GM19463 (cell line): ENCODE measurements around the gene EXOC4.

Experiments used
- ATAC-seq: cut with Tn5 transposase; IDR thresholded peaks from one replicate; pipeline ENCODE4 v1.9.1; 2021; ENCODE audit warnings: mild to moderate bottlenecking, moderate library complexity; ENCODE audit not compliant: unreplicated experiment

EXOC4 gene

GRCh38 chr7:134084488-134085144, 831.7 kb downstream of the EXOC4 start:
- ATAC-seq: no peak

- no peak for ATAC-seq
These were observed 832.4 kb downstream of the EXOC4 start for GRCh38 chr7:134085311-134085710.

GRCh38 chr7:134086998-134087735, 834.3 kb downstream of the EXOC4 start:
- ATAC-seq: no peak

GRCh38 chr7:134088199-134088598, 835.3 kb downstream of the EXOC4 start:
- no peak for ATAC-seq

GRCh38 chr7:134089446-134089845, 836.6 kb downstream of the EXOC4 start:
- no peak for ATAC-seq

GRCh38 chr7:134098072-134098471, 845.2 kb downstream of the EXOC4 start:
- no peak for ATAC-seq

- ATAC-seq: no peak
These were observed 848.8 kb downstream of the EXOC4 start for GRCh38 chr7:134101716-134102115.

GRCh38 chr7:134104166-134104565, 851.3 kb downstream of the EXOC4 start:
- no peak for ATAC-seq

GRCh38 chr7:134105841-134106240, 853.0 kb downstream of the EXOC4 start:
- ATAC-seq: no peak

GRCh38 chr7:134108802-134109201, 855.9 kb downstream of the EXOC4 start:
- ATAC-seq: no peak

GRCh38 chr7:134113655-134114054, 860.8 kb downstream of the EXOC4 start:
- ATAC-seq: no peak

- ATAC-seq: no peak
These were observed 862.1 kb downstream of the EXOC4 start for GRCh38 chr7:134114992-134115391.
